Transverse colon (tissue), 4 donors: Measurements from ENCODE around the gene SDCCAG8. TPM values are rescaled to one million over a fixed set of nuclear protein-coding genes. Genes with fewer than 3 reads are reported as not detected.

Source experiments
- DNase-seq: peaks from one replicate; pipeline ENCODE4 v3.0.0-alpha.2; 2019
- H3K27ac ChIP-seq, 4 donors: fragments of 200-600 bp; sonication (generic); 2 replicates each; pipeline ENCODE4 v1.5.1; 2016 to 2018; ENCODE audit warnings: inconsistent platforms in 4 of 4
- H3K27me3 ChIP-seq: fragments of 200-600 bp; sonication (generic); 2 replicates; pipeline ENCODE4 v1.5.1; 2017; ENCODE audit warnings: inconsistent platforms
- H3K36me3 ChIP-seq, 4 donors: fragments of 200-600 bp; sonication (generic); 2 replicates each; pipeline ENCODE4 v1.5.1; 2017 to 2019; ENCODE audit warnings: inconsistent platforms in 4 of 4
- H3K4me1 ChIP-seq, 4 donors: fragments of 200-600 bp; sonication (generic); 2 replicates each; pipeline ENCODE4 v1.5.1; 2017 to 2020; ENCODE audit warnings: inconsistent platforms in 4 of 4
- H3K4me3 ChIP-seq, 4 donors: fragments of 200-600 bp; sonication (generic); 1 replicate in 1 of 4; 2 replicates in 3 of 4; pipeline versions ENCODE4 v1.5.1 to v1.6.1; 2017 to 2019; ENCODE audit warnings: inconsistent platforms in 4 of 4
- H3K9me3 ChIP-seq, 2 donors: fragments of 200-600 bp; sonication (generic); 2 replicates each; pipeline ENCODE4 v1.5.1; 2017 to 2019; ENCODE audit warnings: inconsistent platforms in 2 of 2
- CTCF ChIP-seq, 5 experiments: fragments of 200-600 bp in 3 of 5; fragments of 450-650 bp in 2 of 5; sonication (generic) in 3 of 5; IDR thresholded peaks; 1 replicate in 2 of 5; 2 replicates in 3 of 5; pipeline ENCODE4 v1.5.1; 2016 to 2017; ENCODE audit warnings: antibody characterized with exemption in 5 of 5, inconsistent platforms in 3 of 5, mild to moderate bottlenecking in 2 of 5, moderate library complexity in 1 of 5
- EP300 ChIP-seq: sonication (generic); formaldehyde crosslinking; IDR thresholded peaks from one replicate; pipeline ENCODE4 v1.6.1; 2017; ENCODE audit warnings: antibody characterized with exemption, low read depth
- POLR2A ChIP-seq: fragments of 450-650 bp; IDR thresholded peaks from one replicate; pipeline ENCODE4 v1.6.1; 2016; ENCODE audit warnings: antibody characterized with exemption, mild to moderate bottlenecking, moderate library complexity
- POLR2AphosphoS5 ChIP-seq, 3 donors: sonication (generic); formaldehyde crosslinking; IDR thresholded peaks; one replicate each; pipeline ENCODE4 v1.6.1; 2016; ENCODE audit warnings: antibody characterized with exemption in 3 of 3
- WGBS, 2 donors: methylation state at CpG; one replicate each; pipeline ENCODE4 v1.1.5; 2018; ENCODE audit warnings: low coverage in 1 of 2; 5-methylcytosine and 5-hydroxymethylcytosine counted together
- in situ Hi-C, 4 donors: fragments of 200-750 bp; cut with MboI; loops; one replicate each; pipeline versions ENCODE4 v1.15.0 to v1.15.1; 2017; ENCODE audit warnings: low sequenced_read_pairs in 3 of 4, low pct_ligation_motif_present in 1 of 4, low pct_unique_long_range_greater_than_20kb in 1 of 4
- intact Hi-C: fragments of 100-400 bp; cut with DNase I; formaldehyde crosslinking; loops from one replicate; pipeline ENCODE4 v1.15.1; 2023; ENCODE audit warnings: low total_unique reads
- total RNA-seq, 4 donors: library from RNA; depleted of rRNA; stranded (reverse); fragments of >200 nt; gene quantifications; one replicate each; pipeline ENCODE4 v1.1.0, GENCODE V29; 2016

The SDCCAG8 gene
- total RNA-seq, 4 donors from 2014 or later, result 28.8 to 101 (median 42.5) TPM

DNA sequence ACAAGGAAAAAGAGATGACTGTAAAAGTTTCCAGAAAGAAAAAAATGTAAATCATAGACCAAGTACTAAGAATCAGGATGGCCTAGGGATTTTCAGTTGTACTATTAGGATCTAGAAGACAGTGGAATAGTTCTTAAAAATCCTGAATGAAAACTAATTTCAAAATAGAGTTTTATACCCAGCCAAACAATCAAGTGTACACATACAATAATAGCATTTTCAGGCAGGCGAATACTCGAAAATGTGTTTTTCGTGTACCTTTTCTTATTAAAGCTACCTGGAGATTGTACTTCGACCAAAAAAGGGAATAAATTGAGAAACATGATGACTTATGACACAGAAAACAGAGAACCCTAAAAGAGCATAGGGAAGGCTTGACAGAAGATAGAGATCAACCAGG lies 118.6 kb downstream of the SDCCAG8 start:
- 95 to 98% methylated on average over 4 of the region's 4 CpGs for WGBS, 2 donors

DNA sequence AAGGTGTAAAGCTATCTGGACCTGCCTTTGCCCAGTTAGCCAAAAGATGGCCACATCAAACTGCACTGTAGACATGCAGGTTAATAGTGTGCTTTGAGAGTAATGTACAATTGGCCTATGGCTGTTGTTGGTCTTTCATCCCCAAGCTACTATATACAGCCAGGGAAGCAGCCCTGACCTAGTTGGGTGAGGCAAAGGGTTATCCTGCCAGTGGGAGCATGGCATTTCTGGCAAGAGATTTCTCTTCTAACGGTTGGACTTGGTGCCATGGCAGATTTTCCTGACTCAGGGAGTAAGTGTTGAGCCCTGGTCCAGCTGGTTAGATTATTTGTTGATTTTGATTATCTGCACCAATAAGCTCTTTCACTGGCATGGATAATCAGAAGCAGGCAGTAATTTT lies 119.8 kb downstream of the SDCCAG8 start:
- H3K4me3 ChIP-seq, result no peak overlapping the region
- WGBS, 2 donors, result 75% methylated on average over 1 of the region's 1 CpG; no CpG with 5 or more reads in 1 of the 2 donors
- no peaks in the 10 kb centered on the region for H3K4me1 ChIP-seq
- no peak for DNase-seq
- TF ChIP-seq POLR2A (no peak), CTCF (IDR thresholded peaks at IDR 0.05) (no peak), POLR2AphosphoS5 (IDR thresholded peaks at IDR 0.05) (no peak), EP300 (no peak)
- intact Hi-C loops (no loop called here), in situ Hi-C loops (no loop called here)
- H3K27ac ChIP-seq, result no peak overlapping the region
- peaks cover 5 to 6% of the 10 kb centered on the region in 2 donors for H3K9me3 ChIP-seq
- H3K27me3 ChIP-seq, result no peaks in the 10 kb centered on the region
- peaks cover 0 to 15% (median 2%) of the 10 kb centered on the region in 4 donors for H3K36me3 ChIP-seq

More for the DNA sequence above, 118.6 kb downstream of the SDCCAG8 start:
- no peak overlapping the region for H3K27ac ChIP-seq
- no peak overlapping the region for H3K4me3 ChIP-seq
- DNase-seq, result no peak
- H3K4me1 ChIP-seq, result no peaks in the 10 kb centered on the region
- in situ Hi-C loops (no loop called here), intact Hi-C loops (no loop called here)
- peaks cover 0 to 10% (median 2%) of the 10 kb centered on the region in 4 donors for H3K36me3 ChIP-seq
- TF ChIP-seq POLR2AphosphoS5 (IDR thresholded peaks at IDR 0.05) (no peak), CTCF (IDR thresholded peaks at IDR 0.05) (no peak), EP300 (no peak), POLR2A (no peak)
- H3K27me3 ChIP-seq, result no peaks in the 10 kb centered on the region
- peaks cover 5 to 6% of the 10 kb centered on the region in 2 donors for H3K9me3 ChIP-seq

GRCh38 chr1:243378669-243379068 lies 122.8 kb downstream of the SDCCAG8 start:
- in situ Hi-C loops (no loop called here), intact Hi-C loops (no loop called here)
- Histone ChIP-seq H3K9me3 (peaks cover 5 to 6% of the 10 kb centered on the region in 2 donors), H3K36me3 (peaks cover 0 to 15% (median 2%) of the 10 kb centered on the region in 4 donors), H3K27ac (no peak overlapping the region), H3K4me3 (no peak overlapping the region), H3K27me3 (no peaks in the 10 kb centered on the region), H3K4me1 (no peaks in the 10 kb centered on the region)
- no peak for DNase-seq
- 89 to 100% methylated on average over 1 to 3 of the region's 3 CpGs for WGBS, 2 donors
- TF ChIP-seq POLR2AphosphoS5 (IDR thresholded peaks at IDR 0.05) (no peak), EP300 (no peak), CTCF (IDR thresholded peaks at IDR 0.05) (no peak), POLR2A (no peak)

GRCh38 chr1:243379208-243379607 lies 123.4 kb downstream of the SDCCAG8 start:
- H3K27me3 ChIP-seq, result no peaks in the 10 kb centered on the region
- H3K4me1 ChIP-seq, result no peaks in the 10 kb centered on the region
- intact Hi-C loops, result no loop called here
- peaks cover 0 to 15% (median 2%) of the 10 kb centered on the region in 4 donors for H3K36me3 ChIP-seq
- DNase-seq, result no peak
- TF ChIP-seq POLR2A (no peak), POLR2AphosphoS5 (IDR thresholded peaks at IDR 0.05) (no peak), CTCF (IDR thresholded peaks at IDR 0.05) (no peak)
- H3K4me3 ChIP-seq, result no peak overlapping the region
- H3K9me3 ChIP-seq, result peaks cover 3 to 4% of the 10 kb centered on the region in 2 donors
- no peak overlapping the region for H3K27ac ChIP-seq
- in situ Hi-C loops, result no loop called here
- WGBS, 2 donors, result 92 to 97% methylated on average over 1 of the region's 1 CpG
